Measurements from ENCODE around the gene ITCH.
"Not testable (repeated sequence)": the region's sequence is repeated elsewhere in the genome, so short reads cannot be mapped to it uniquely, and the experiment has no call there.

ITCH gene

DNA sequence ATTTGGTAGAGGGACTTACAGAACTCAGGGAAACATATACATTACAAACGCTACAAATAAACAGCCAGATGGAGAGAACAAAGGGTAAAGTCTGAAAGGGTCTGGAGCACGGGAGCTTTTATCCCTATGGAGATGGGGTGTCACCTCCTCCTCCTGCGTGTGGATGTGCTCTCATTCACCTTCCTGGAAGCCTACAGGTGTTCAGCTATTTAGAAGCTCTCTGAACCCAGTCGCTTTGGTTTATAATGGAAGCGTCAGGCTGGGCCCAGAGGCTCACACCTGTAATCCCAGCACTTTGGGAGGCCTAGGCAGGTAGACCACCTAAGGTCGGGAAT, 17.7 kb upstream of the ITCH start:
- Histone ChIP-seq H3K4me1 (ENCODE audit: control insufficient read depth, insufficient read depth, low read length, unreplicated experiment) (peaks cover 5% of the 10 kb centered on the region), H3K4me3 (ENCODE audit: low read depth, low read length) (no peak overlapping the region)

DNA sequence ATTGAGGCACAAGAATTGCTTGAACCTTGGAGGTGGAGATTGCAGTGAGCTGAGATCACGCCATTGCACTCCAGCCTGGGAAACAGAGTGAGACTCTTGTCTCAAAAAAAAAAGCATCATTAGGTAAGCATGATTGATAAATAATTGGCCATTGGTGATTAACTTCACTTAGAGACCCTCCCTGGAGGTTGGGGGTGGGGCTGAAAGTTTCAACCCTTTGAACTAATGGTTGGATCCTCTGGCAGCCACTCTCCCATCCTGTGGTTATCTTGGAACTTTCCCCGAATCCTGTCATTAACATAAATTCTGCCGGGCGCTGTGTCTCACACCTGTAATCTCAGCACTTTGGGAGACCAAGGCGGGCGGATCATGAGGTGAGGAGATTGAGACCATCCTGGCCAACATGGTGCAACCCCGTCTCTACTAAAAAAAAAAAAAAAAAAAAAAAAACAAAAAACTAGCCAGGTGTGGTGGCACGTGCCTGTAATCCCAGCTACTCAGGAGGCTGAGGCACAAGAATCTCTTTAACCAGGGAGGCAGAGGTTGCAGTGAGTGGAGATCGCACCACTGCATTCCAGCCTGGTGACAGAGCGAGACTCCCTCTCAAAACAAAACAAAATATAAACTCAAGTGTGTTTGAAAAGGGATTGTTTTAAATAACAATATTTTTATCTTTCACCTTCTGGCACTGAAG, 17.1 kb upstream of the ITCH start:
- H2AFZ ChIP-seq (ENCODE audit: low read length, unreplicated experiment); H3K4me1 ChIP-seq (ENCODE audit: control insufficient read depth, insufficient read depth, low read length, unreplicated experiment); H3K27ac ChIP-seq (ENCODE audit: low read depth, low read length); H3K4me3 ChIP-seq (ENCODE audit: low read depth, low read length); H3K79me2 ChIP-seq (ENCODE audit: control insufficient read depth, insufficient read depth, low read length, unreplicated experiment); H3K36me3 ChIP-seq (ENCODE audit: insufficient read depth, low read length); H3K27me3 ChIP-seq (ENCODE audit: insufficient read depth, low read length): not testable (repeated sequence)

More for the DNA sequence above, 17.7 kb upstream of the ITCH start:
- H2AFZ ChIP-seq (ENCODE audit: low read length, unreplicated experiment), result no peak overlapping the region
- no peaks in the 10 kb centered on the region for H3K27me3 ChIP-seq (ENCODE audit: insufficient read depth, low read length)
- H3K36me3 ChIP-seq (ENCODE audit: insufficient read depth, low read length), result no peaks in the 10 kb centered on the region
- no peak overlapping the region for H3K27ac ChIP-seq (ENCODE audit: low read depth, low read length)
- H3K79me2 ChIP-seq (ENCODE audit: control insufficient read depth, insufficient read depth, low read length, unreplicated experiment), result no peaks in the 10 kb centered on the region

GRCh38 chr20:34346533-34346865, 16.6 kb upstream of the ITCH start:
- not testable (repeated sequence) for H3K4me1 ChIP-seq (ENCODE audit: control insufficient read depth, insufficient read depth, low read length, unreplicated experiment); H3K27ac ChIP-seq (ENCODE audit: low read depth, low read length); H3K79me2 ChIP-seq (ENCODE audit: control insufficient read depth, insufficient read depth, low read length, unreplicated experiment); H3K4me3 ChIP-seq (ENCODE audit: low read depth, low read length); H2AFZ ChIP-seq (ENCODE audit: low read length, unreplicated experiment); H3K36me3 ChIP-seq (ENCODE audit: insufficient read depth, low read length); H3K27me3 ChIP-seq (ENCODE audit: insufficient read depth, low read length)

DNA sequence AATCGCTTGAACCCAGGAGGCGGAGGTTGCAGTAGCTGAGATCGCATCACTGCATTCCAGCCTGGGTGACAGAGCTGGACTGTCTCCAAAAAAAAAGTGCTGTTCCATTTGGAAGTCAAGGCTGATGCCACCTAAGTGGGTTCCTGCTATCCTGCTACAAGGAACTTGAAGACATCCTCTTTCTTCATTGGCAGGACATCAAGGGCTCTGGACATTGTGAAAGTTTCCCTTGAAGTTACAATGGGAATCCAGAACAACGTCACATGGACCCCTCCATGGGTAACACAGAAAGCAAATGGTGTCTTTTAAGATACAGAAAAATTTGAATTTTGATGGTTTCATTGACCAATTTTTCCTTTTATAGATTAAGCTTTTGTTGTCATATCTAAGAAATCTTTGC, 15.5 kb upstream of the ITCH start:
- Histone ChIP-seq H3K36me3 (ENCODE audit: insufficient read depth, low read length) (no peaks in the 10 kb centered on the region), H3K4me3 (ENCODE audit: low read depth, low read length) (no peak overlapping the region), H3K79me2 (ENCODE audit: control insufficient read depth, insufficient read depth, low read length, unreplicated experiment) (no peaks in the 10 kb centered on the region), H2AFZ (ENCODE audit: low read length, unreplicated experiment) (no peak overlapping the region), H3K27ac (ENCODE audit: low read depth, low read length) (no peak overlapping the region), H3K4me1 (ENCODE audit: control insufficient read depth, insufficient read depth, low read length, unreplicated experiment) (peaks cover 5% of the 10 kb centered on the region), H3K27me3 (ENCODE audit: insufficient read depth, low read length) (no peaks in the 10 kb centered on the region)

GRCh38 chr20:34350095-34350494, 13.0 kb upstream of the ITCH start:
- H3K27me3 ChIP-seq (ENCODE audit: insufficient read depth, low read length), result no peaks in the 10 kb centered on the region
- H3K79me2 ChIP-seq (ENCODE audit: control insufficient read depth, insufficient read depth, low read length, unreplicated experiment), result no peaks in the 10 kb centered on the region
- H3K36me3 ChIP-seq (ENCODE audit: insufficient read depth, low read length), result no peaks in the 10 kb centered on the region
- no peak overlapping the region for H2AFZ ChIP-seq (ENCODE audit: low read length, unreplicated experiment)
- no peak overlapping the region for H3K4me3 ChIP-seq (ENCODE audit: low read depth, low read length)
- peaks cover 5% of the 10 kb centered on the region for H3K4me1 ChIP-seq (ENCODE audit: control insufficient read depth, insufficient read depth, low read length, unreplicated experiment)
- no peak overlapping the region for H3K27ac ChIP-seq (ENCODE audit: low read depth, low read length)

- not testable (repeated sequence) for H3K79me2 ChIP-seq (ENCODE audit: control insufficient read depth, insufficient read depth, low read length, unreplicated experiment); H3K4me3 ChIP-seq (ENCODE audit: low read depth, low read length); H3K36me3 ChIP-seq (ENCODE audit: insufficient read depth, low read length); H3K27me3 ChIP-seq (ENCODE audit: insufficient read depth, low read length); H3K27ac ChIP-seq (ENCODE audit: low read depth, low read length); H2AFZ ChIP-seq (ENCODE audit: low read length, unreplicated experiment); H3K4me1 ChIP-seq (ENCODE audit: control insufficient read depth, insufficient read depth, low read length, unreplicated experiment)
Measured at GRCh38 chr20:34353467-34353866, 9.6 kb upstream of the ITCH start.

DNA sequence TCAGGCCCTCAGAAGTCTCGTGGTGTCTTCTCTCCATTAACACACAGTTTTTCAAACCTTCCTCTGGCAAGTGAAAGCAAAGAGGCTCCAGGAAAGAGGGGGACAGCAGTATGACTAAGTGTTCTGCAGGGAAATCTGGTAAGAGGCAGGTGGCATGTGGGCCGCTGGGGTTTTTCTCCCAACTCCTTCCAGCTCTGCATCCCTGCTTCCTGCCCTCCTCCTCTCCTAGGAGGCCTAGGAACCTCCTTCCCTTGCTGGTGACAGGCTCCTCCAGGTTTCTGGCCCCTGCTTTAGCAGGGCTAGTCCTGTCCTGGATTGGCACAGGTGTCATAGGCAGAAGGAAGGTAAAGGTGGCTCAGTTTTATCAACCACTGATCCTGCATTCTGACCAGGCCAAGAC, 7.6 kb upstream of the ITCH start:
- Histone ChIP-seq H2AFZ (ENCODE audit: low read length, unreplicated experiment) (no peak overlapping the region), H3K79me2 (ENCODE audit: control insufficient read depth, insufficient read depth, low read length, unreplicated experiment) (no peaks in the 10 kb centered on the region), H3K4me3 (ENCODE audit: low read depth, low read length) (no peak overlapping the region), H3K27me3 (ENCODE audit: insufficient read depth, low read length) (no peaks in the 10 kb centered on the region), H3K4me1 (ENCODE audit: control insufficient read depth, insufficient read depth, low read length, unreplicated experiment) (no peaks in the 10 kb centered on the region), H3K36me3 (ENCODE audit: insufficient read depth, low read length) (no peaks in the 10 kb centered on the region), H3K27ac (ENCODE audit: low read depth, low read length) (no peak overlapping the region)

GRCh38 chr20:34359729-34360128, 3.3 kb upstream of the ITCH start:
- not testable (repeated sequence) for H3K36me3 ChIP-seq (ENCODE audit: insufficient read depth, low read length); H3K27me3 ChIP-seq (ENCODE audit: insufficient read depth, low read length); H3K27ac ChIP-seq (ENCODE audit: low read depth, low read length); H3K4me3 ChIP-seq (ENCODE audit: low read depth, low read length); H2AFZ ChIP-seq (ENCODE audit: low read length, unreplicated experiment)
- peaks cover 15% of the 10 kb centered on the region for H3K79me2 ChIP-seq (ENCODE audit: control insufficient read depth, insufficient read depth, low read length, unreplicated experiment)
- H3K4me1 ChIP-seq (ENCODE audit: control insufficient read depth, insufficient read depth, low read length, unreplicated experiment), result peaks cover 15% of the 10 kb centered on the region

DNA sequence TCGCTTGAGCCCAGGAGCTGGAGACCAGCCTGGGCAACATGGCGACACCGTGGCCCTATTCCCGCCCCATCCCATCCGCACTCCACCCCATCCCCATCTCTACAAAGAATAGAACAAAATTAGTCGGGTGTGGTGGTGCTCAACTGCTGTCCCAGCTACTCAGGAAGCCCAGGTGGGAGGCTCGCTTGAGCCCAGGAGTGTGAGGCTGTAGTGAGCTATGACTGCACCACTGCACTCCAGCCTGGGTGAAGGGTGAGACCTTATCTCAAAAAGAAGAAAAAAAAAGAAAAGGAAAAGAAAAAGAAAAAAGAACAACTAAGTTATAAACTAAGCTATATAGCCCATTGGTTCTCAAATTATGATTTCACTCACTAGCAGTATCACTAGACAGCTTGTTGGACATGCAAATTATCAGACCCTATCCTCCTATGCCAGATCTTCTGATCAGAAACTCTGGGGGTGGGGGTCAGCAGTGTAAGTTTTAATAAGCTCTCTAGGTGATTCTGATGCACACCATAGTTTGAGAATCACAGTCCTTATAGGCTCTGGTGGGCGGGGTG, 491 bp upstream of the ITCH start:
- H3K4me1 ChIP-seq (ENCODE audit: control insufficient read depth, insufficient read depth, low read length, unreplicated experiment), result peaks cover 30% of the 10 kb centered on the region
- peak overlapping the region; percentile 71 for H2AFZ ChIP-seq (ENCODE audit: low read length, unreplicated experiment)
- H3K27me3 ChIP-seq (ENCODE audit: insufficient read depth, low read length), result no peaks in the 10 kb centered on the region
- H3K4me3 ChIP-seq (ENCODE audit: low read depth, low read length), result peak overlapping the region; percentile 86
- H3K79me2 ChIP-seq (ENCODE audit: control insufficient read depth, insufficient read depth, low read length, unreplicated experiment), result peaks cover 43% of the 10 kb centered on the region
- H3K36me3 ChIP-seq (ENCODE audit: insufficient read depth, low read length), result no peaks in the 10 kb centered on the region
- H3K27ac ChIP-seq (ENCODE audit: low read depth, low read length), result no peak overlapping the region

DNA sequence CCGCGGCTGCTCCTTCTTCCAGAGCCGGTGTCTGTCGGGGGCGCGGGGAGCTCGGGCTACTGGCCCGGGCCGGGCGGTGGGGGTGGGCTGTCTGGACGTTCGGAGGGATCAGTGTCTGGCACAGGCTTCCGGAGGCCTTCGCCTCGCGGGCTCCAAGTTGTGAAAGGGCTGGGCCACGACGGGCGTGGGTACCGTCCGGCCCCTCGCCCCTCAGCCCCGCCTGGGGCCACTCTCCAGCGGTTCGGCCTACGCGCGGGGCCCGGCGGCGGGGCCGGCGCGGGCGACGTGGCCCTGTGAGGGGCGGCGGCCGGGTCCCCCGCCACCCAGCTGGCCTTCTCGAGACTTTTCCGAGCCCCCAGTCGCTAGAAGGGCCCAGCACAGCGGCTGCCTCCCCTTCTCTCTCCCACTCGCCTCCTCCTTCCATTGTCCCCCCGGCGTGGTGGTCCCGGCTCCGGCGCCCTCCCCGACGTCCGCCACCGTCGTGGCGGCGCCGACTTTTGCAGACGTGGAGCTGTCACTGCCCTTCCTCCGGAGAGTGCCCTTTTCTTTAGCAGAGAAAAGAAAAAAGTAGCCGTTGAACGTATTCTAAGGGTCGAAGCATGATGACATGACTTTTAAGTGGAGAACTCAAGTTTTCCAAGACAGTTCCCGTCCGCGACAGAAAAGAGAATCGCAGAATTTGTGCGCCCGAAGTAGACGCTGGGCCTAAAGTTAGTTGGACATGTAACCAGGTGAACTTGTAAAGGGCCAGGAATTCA, 571 bp downstream of the ITCH start:
- peaks cover 54% of the 10 kb centered on the region for H3K79me2 ChIP-seq (ENCODE audit: control insufficient read depth, insufficient read depth, low read length, unreplicated experiment)
- H3K4me3 ChIP-seq (ENCODE audit: low read depth, low read length), result peak overlapping the region; percentile 86
- no peaks in the 10 kb centered on the region for H3K36me3 ChIP-seq (ENCODE audit: insufficient read depth, low read length)
- peak overlapping the region; percentile 55 for H3K27ac ChIP-seq (ENCODE audit: low read depth, low read length)
- peak overlapping the region; percentile 71 for H2AFZ ChIP-seq (ENCODE audit: low read length, unreplicated experiment)
- no peaks in the 10 kb centered on the region for H3K27me3 ChIP-seq (ENCODE audit: insufficient read depth, low read length)
- peaks cover 32% of the 10 kb centered on the region for H3K4me1 ChIP-seq (ENCODE audit: control insufficient read depth, insufficient read depth, low read length, unreplicated experiment)

- H3K4me3 ChIP-seq (ENCODE audit: low read depth, low read length), result peak overlapping the region; percentile 86
- 0 out of 2 replicates have a peak, but pooled peaks cover under 1% of the 10 kb centered on the region for H3K36me3 ChIP-seq (ENCODE audit: insufficient read depth, low read length)
- H2AFZ ChIP-seq (ENCODE audit: low read length, unreplicated experiment), result peak overlapping the region; percentile 45
- no peaks in the 10 kb centered on the region for H3K27me3 ChIP-seq (ENCODE audit: insufficient read depth, low read length)
- no peak overlapping the region for H3K27ac ChIP-seq (ENCODE audit: low read depth, low read length)
- H3K79me2 ChIP-seq (ENCODE audit: control insufficient read depth, insufficient read depth, low read length, unreplicated experiment), result peaks cover 59% of the 10 kb centered on the region
- peaks cover 32% of the 10 kb centered on the region for H3K4me1 ChIP-seq (ENCODE audit: control insufficient read depth, insufficient read depth, low read length, unreplicated experiment)
Measured at GRCh38 chr20:34364223-34364506, 1.1 kb downstream of the ITCH start.
